Measurements from ENCODE around the gene RPL35A. TPM values are rescaled to one million over a fixed set of nuclear protein-coding genes. Genes with fewer than 3 reads are reported as not detected.

Gene RPL35A
- total and polyA plus RNA-seq, 2 of the 4 experiments (the other 2 are of a cell fraction), result 906 to 1,064 TPM

DNA sequence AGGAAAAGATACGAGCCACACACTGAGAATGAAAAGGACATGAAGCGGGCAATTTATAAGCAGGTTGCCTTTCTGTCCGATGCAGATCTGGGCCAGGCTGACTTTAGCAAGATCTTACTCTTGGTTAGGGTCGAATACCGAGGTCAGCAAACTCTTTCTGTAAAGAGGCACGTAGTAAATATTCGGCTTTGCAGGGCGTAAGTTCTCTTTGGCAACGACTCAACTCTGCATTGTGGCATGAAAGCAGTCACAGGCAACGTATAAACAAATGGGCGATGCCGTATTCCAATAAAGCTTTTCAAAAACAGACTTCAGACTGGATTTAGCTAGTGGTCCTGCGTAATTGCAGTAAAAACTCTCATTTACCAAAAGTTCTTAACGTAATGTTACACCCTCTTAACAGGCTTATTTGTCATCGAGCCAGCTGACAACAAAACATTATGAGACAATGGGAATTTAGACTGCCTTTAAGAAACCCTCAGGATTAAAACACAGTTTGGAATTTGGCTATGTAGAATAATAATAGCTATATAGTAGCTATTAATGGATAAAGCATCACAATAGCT is 13.1 kb upstream of the RPL35A start:
- no peaks in the 10 kb centered on the region for H3K27me3 ChIP-seq (ENCODE audit: control insufficient read depth, insufficient read depth, low read length)
- CTCF ChIA-PET, result interaction anchor here (1.9 kb wide), 1 partner anchor 31 kb away, joined by 8 read pairs; no protein-coding TSS in a partner anchor
- POLR2A ChIA-PET (ENCODE audit: unreplicated experiment), result no interaction called here

More for the DNA sequence above, 13.1 kb upstream of the RPL35A start:
- Histone ChIP-seq H4K91ac (ENCODE audit: insufficient read depth, low read depth, low read length) (no peak overlapping the region), H2BK120ac (ENCODE audit: low read depth, low read length) (no peak overlapping the region), H4K5ac (ENCODE audit: low read depth, low read length) (no peak overlapping the region), H3K4me1 (ENCODE audit: control insufficient read depth, insufficient read depth, low read length) (0 out of 2 replicates have a peak, but pooled peaks cover 2% of the 10 kb centered on the region), H3K4ac (ENCODE audit: low read depth, low read length) (no peak overlapping the region), H3K79me1 (ENCODE audit: low read depth in 1 of 2, low read length in 2 of 2) (no peaks in the 10 kb centered on the region), H2AK9ac (replicated peaks; ENCODE audit: low read depth, low read length, poor library complexity) (no peak overlapping the region), H4K20me1 (ENCODE audit: insufficient read depth, low read length) (no peaks in the 10 kb centered on the region), H3K36me3 (ENCODE audit: control insufficient read depth, insufficient read depth, low read length) (0 out of 2 replicates have a peak, but pooled peaks cover 2% of the 10 kb centered on the region), H3K9me1 (ENCODE audit: insufficient read depth, low read length) (no peaks in the 10 kb centered on the region), H3K18ac (ENCODE audit: low read depth, low read length) (no peak overlapping the region), H3K9me3 (ENCODE audit: control insufficient read depth, insufficient read depth, low read length) (no peaks in the 10 kb centered on the region), H2AFZ (replicated peaks; ENCODE audit: low read length, poor library complexity) (no peak overlapping the region), H4K8ac (ENCODE audit: low read depth in 2 of 2, low read length in 2 of 2) (no peak overlapping the region), H3K4me2 (ENCODE audit: low read depth, low read length) (peak overlapping the region; percentile 5), H2AK5ac (ENCODE audit: low read depth, low read length) (no peak overlapping the region), H2BK5ac (ENCODE audit: low read depth, low read length, poor library complexity, severe bottlenecking) (no peak overlapping the region), H2BK15ac (ENCODE audit: low read depth, low read length) (no peak overlapping the region), H3K4me3 (ENCODE audit: insufficient read depth, low read depth, low read length) (no peak overlapping the region), H3K56ac (ENCODE audit: extremely low read depth, insufficient read depth, low read length) (no peak overlapping the region; the same call in 1 of the 2 replicates), H3K9ac (ENCODE audit: low read depth, low read length) (no peak overlapping the region), H2BK20ac (ENCODE audit: low read depth, low read length) (no peak overlapping the region), H3K23ac (ENCODE audit: low read depth, low read length) (no peak overlapping the region), H3K14ac (replicated peaks; ENCODE audit: low read depth, low read length) (no peak overlapping the region), H3K27ac (ENCODE audit: insufficient read depth, low read length) (no peak overlapping the region)
- in situ Hi-C loops (cut with MboI; ENCODE audit: low sequenced_read_pairs) (no loop called here), dilution Hi-C loops (cut with HindIII; ENCODE audit: low sequenced_read_pairs, unreplicated experiment) (no loop called here), intact Hi-C loops (cut with micrococcal nuclease) (no loop called here)
- no TSS peak for BruUV-seq (replicated peaks)
- ATAC-seq (ENCODE audit: low read depth), result no peak
- 40% methylated on average over 8 of the region's 15 CpGs; no CpG with 5 or more reads in 1 of the 2 experiments for WGBS, 2 experiments (ENCODE audit: extremely low coverage in 2 of 2, insufficient read length in 1 of 2)
- peak; percentile 39 for DNase-seq
- TF ChIP-seq NFE2L2 (IDR thresholded peaks at IDR 0.05; ENCODE audit: low read depth, low read length), result no peak
- no peak for TF ChIP-seq RAD21 (IDR thresholded peaks at IDR 0.05; ENCODE audit: low read length)
- TF ChIP-seq POLR2A (IDR thresholded peaks at IDR 0.05; ENCODE audit: low read depth, low read length), result no peak
- no peak for TF ChIP-seq CTCF (conservative IDR thresholded peaks at IDR 0.05; ENCODE audit: low read depth, low read length)
- no peak for TF ChIP-seq CHD1 (IDR thresholded peaks at IDR 0.05; ENCODE audit: low read depth, low read length)
- no peak for TF ChIP-seq MAFK (IDR thresholded peaks at IDR 0.05; ENCODE audit: low read depth, low read length)
- TF ChIP-seq ELK1 (IDR thresholded peaks at IDR 0.05; ENCODE audit: borderline replicate concordance, low read depth, low read length), result no peak
- no peak for TF ChIP-seq BHLHE40 (IDR thresholded peaks at IDR 0.05; ENCODE audit: low read depth, low read length)
- no peak for TF ChIP-seq USF2 (IDR thresholded peaks at IDR 0.05; ENCODE audit: low read depth, low read length)
- no peak for TF ChIP-seq RFX5 (IDR thresholded peaks at IDR 0.05; ENCODE audit: low read depth, low read length)
- TF ChIP-seq FOS (IDR thresholded peaks at IDR 0.05; ENCODE audit: low read depth, low read length), result no peak
- TF ChIP-seq SMC3 (IDR thresholded peaks at IDR 0.05; ENCODE audit: low read depth, low read length), result no peak
- TF ChIP-seq CEBPB (IDR thresholded peaks at IDR 0.05; ENCODE audit: low read depth, low read length), result no peak
- TF ChIP-seq MAZ (IDR thresholded peaks at IDR 0.05; ENCODE audit: borderline replicate concordance, low read depth, low read length), result no peak
- no peak for TF ChIP-seq MXI1 (IDR thresholded peaks at IDR 0.05; ENCODE audit: borderline replicate concordance, low read depth, low read length)
- TF ChIP-seq RCOR1 (IDR thresholded peaks at IDR 0.05; ENCODE audit: insufficient replicate concordance, low read length), result no peak
